A673 (cell line): ENCODE data around the gene POLG2. TPM values are rescaled to one million over a fixed set of nuclear protein-coding genes. Genes with fewer than 3 reads are reported as not detected.

ENCODE experiments used
- microRNA-seq: library from miRNA; unstranded; fragments of <30 nt; microRNA quantifications from one replicate; pipeline ENCODE4 v1.2.0, GENCODE V29; 2021
- total RNA-seq: library from RNA; stranded (reverse); gene quantifications from 2 replicates; pipeline ENCODE4 v1.2.3, GENCODE V29; 2021

POLG2 gene
- total RNA-seq, 1 experiment from 2014 or later = 25.6 TPM

Small RNA genes within 50 kb of the gene (microRNA-seq; reads per million reads assigned to microRNA genes)
- gene MIR3064 (12.4 reads per million, percentile 34 among the genes with 10 or more reads in this experiment), gene MIR5047 (not detected)

Other genes starting within 250 kb of the POLG2 start
- gene TEX2, start 233.8 kb downstream of the POLG2 start, total RNA-seq = 16.1 and 17.5 TPM in 2 replicates
- gene PECAM1, start 106.2 kb downstream of the POLG2 start, total RNA-seq = 0.39 and 0.60 TPM in 2 replicates
- gene MILR1, start 47.9 kb downstream of the POLG2 start, total RNA-seq = not detected in 2 replicates
- 867 and 911 TPM in 2 replicates for gene DDX5, start 9.2 kb upstream of the POLG2 start, total RNA-seq
- gene CEP95, start 9.9 kb upstream of the POLG2 start, total RNA-seq = 66.8 and 72.9 TPM in 2 replicates
- gene SMURF2, start 165.3 kb upstream of the POLG2 start, total RNA-seq = 24.7 and 27.8 TPM in 2 replicates